GM18909 (cell line): ENCODE data around the gene ZNF615.
A peak's percentile ranks its signal among the peaks of the same experiment; 100 is the strongest.
"Not testable (repeated sequence)": the region's sequence is repeated elsewhere in the genome, so short reads cannot be mapped to it uniquely, and the experiment has no call there.

Experiments used
- ATAC-seq: cut with Tn5 transposase; IDR thresholded peaks from one replicate; pipeline ENCODE4 v1.9.1; 2021; ENCODE audit warnings: mild to moderate bottlenecking; ENCODE audit not compliant: unreplicated experiment, poor library complexity

ZNF615 gene

DNA sequence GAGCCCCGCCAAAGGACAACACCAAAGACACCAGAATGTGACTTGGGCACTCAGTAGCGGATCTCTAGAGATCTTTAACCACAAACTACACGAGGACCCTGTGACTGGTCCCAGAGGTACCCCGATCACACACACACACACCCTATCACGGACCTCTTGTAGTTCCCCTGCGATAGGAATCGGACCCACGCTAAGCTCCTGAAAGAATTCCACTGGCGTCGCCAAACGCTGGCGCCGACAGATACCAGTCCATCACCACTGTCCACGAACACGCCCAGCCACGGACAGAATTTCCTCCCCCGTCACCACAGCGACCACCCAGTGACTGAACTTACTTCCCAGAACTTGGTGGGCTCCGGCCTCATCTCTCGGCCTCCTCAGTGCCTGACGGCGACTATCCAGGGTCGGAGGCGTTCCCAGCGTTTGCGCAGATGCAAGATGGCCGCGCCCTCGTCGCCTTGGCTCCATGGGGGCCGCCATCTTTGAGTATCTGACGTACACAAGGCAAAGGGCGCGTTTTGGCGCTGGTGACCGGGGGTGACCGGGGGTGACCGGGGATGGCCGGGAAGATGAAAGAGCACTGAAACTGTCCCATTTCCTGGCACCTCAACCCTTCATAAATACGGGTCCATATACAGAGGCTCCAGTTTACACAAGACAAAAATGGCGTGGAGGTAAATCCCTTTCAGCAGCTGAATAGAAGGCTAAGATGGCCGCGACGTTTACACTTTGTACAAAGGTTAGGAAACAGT is at the start of gene ZNF615:
Gene ZNF615, minus strand, starts transcription at position 406 of the 752 bp plus-strand sequence. CDS start 4,500 bp downstream, outside the sequence.
- peak; percentile 88 for ATAC-seq

DNA sequence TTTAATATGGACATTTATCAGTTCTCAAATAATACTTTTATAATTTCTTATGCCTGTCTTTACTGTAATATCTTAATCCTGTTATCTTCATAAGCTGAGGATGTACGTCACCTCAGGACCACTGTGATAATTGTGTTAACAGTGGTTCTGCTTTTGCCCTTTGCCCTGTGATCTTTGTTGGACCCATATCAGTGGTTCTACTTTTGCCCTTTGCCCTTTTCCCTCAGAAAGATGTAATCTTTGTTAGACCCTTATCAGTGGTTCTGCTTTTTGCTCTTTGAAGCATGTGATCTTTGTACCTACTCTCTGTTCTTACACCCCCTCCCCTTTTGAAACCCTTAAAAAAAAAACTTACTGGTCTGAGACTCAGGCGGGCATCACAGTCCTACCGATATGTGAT is 48.5 kb upstream of the ZNF615 start:
- not testable (repeated sequence) for ATAC-seq

DNA sequence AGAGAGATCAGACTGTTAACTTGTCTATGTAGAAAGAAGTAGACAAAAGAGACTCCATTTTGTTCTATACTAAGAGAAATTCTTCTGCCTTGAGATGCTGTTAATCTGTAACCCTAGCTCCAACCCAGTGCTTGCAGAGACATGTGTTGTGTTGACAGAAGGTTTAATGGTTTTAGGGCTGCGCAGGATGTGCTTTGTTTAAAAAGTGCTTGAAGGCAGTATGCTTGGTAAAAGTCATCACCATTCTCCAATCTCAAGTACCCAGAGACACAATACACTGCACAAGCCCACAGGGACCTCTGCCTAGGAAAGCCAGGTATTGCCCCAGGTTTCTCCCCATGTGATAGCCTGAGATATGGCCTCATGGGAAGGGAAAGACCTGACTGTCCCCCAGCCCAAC is 43.7 kb upstream of the ZNF615 start:
- not testable (repeated sequence) for ATAC-seq

DNA sequence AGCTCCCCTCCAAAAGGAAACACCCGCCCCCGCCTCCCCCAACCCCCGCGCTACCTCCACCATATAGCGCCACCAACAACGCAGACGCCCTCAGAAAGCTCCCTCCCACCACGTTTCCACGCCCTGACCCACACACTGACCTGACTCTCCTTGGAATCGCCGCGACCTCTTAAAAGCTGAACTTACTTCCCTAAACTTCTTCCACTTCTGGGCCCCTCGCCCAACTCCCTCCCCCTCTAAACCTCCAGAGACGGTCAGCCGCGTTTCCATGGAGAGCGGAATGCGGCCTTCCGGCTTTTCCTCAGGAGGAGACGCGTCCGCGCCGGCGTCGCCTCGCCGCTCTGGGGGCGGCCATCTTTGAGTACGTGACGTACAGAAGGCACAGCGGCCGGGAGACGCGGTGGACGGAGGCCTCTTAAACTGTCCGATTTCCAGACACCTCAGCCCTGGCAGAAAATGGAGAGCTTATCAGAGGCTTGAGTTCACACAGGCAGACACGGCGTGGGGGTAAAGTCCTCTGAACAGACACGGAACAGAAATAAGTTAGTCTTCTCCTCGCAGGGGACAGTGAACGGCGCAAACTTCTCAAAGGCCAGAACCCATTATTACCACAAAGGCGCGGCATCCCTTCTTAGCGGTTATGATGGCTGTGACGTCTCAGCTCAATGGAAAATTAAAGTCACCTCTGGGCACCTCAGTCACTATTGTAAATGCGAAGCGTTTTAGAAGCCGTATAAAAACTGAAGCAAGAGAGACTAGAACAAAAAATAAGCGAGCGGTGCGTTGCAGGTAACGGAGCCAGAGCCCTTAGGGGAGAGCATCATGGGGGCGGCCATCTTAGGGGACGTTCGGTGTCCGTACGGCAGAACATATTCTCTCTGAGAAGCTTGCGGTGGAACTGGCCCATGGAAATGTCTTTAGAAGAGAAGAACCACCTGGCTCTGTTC is 40.8 kb upstream of the ZNF615 start, which contains the start of gene ZNF432:
Gene ZNF432, minus strand, starts transcription at position 284 of the 947 bp plus-strand sequence. CDS start 1,970 bp downstream, outside the sequence.
- ATAC-seq, result peak; percentile 91

DNA sequence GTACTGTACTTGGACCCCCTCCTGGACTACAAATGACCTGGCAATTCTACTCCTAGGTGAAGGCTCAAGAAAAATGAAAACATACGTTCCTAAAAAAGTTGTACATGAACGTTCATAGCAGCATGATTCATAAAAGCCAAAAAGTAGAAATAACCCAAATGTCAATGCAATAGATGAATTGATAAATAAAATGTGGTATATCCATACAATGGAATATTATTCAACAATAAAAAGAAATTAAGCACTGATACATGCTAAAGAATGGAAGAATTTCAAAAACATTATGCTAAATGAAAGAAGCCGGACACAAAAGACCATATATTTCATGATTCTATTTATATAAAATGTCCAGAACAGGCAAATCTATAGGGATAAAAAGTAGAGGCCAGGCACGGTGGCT is 31.2 kb upstream of the ZNF615 start:
- ATAC-seq, result no peak

DNA sequence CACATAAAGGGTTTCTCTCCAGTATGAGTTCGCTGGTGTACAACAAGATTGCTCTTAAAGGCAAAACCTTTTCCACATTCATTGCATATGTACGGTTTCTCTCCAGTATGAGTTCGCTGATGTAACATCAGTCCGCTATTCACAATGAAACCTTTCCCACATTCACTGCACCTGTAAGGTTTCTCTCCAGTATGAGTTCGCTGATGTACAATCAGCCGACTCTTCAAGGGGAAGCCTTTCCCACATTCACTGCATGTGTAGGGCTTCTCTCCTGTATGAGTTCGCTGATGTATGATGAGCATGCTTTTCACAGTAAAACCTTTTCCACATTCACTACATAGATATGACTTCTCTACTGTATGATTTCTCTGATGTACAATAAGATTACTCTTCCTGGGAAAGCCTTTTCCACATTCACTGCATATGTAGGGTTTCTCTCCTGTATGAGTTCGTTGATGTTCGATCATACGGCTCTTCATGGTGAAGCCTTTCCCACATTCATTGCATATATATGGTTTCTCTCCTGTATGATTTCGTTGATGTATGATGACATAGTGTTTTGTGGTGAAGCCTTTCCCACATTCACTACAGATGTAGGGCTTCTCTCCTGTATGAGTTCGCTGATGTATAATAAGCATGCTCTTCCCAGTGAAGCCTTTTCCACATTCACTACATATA is 26.2 kb upstream of the ZNF615 start:
- no peak for ATAC-seq

DNA sequence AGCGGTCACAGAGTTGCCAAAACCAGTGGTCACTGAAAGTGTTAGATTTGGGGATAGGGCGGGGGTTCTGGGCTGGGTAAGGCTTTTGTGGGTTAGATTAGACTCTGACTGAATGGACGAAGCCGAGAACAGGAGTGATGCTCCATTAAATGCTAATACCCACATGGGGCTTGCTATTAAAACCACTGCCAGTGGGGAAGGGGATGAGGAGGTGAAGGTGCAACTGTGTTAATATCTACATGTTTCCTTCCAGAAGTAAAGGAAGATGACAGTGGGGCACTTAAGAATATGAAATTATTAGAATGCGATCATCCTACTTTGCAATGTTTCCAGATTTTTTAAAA is 20.7 kb upstream of the ZNF615 start:
- ATAC-seq, result peak; percentile 30

DNA sequence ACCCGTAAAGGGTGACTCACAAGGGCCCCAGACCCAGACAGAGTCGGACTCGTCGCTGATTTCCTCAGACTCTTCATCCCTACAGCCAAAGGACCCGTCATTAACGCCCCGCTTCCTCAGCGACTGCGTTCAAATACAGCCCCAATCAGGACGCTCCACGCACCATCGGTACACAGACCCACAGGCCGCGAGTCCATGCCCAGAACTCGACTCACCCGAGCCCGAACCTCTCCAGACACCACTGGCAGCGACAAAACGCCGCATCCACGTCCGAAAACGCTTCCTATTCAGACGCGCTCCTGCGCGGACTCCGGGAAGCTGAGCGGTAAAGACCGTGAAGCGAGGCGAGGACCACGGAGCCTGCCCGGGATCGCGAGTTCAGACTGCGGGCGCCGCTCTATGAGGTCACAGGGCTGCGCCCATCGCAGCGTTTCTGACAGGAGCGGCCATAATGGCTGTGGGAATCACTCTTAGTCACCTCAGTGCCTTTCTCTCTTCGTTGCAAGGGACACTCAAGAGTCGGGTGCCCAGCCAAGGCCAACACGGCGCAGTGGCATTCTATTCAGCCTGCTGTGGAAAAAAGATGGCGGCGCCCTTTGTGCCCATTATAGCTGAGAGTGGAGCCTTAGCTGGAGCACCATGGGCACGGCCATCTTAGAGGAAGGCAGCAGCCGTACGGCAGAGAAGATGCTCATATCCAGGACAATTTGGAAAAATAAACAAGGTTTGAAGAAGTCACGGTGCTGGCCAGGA is 20.2 kb upstream of the ZNF615 start, which contains the start of gene ZNF614:
Gene ZNF614, minus strand, starts transcription at position 353 of the 753 bp plus-strand sequence. CDS start 2,634 bp downstream, outside the sequence.
- ATAC-seq, result peak; percentile 85

DNA sequence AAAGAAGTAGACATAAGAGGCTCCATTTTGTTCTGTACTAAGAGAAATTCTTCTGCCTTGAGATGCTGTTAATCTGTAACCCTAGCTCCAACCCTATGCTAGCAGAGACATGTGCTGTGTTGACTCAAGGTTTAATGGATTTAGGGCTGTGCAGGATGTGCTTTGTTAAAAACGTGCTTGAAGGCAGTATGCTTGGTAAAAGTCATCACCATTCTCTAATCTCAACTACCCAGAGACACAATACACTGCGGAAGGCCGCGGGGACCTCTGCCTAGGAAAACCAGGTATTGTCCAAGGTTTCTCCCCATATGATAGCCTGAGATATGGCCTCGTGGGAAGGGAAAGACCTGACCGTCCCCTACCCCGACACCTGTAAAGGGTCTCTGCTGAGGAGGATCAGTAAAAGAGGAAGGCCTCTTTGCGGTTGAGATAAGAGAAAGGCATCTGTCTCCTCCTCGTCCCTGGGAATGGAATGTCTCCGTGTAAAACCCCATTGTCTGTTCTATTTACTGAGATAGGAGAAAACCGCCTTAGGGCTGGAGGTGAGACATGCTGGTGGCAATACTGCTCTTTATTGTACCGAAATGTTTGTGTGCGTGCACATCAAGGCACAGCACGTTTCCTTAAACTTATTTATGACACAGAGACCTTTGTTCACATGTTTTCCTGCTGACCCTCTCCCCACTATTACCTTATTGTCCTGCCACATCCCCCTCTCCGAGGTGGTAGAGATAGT is 18.4 kb upstream of the ZNF615 start:
- ATAC-seq, result not testable (repeated sequence)

DNA sequence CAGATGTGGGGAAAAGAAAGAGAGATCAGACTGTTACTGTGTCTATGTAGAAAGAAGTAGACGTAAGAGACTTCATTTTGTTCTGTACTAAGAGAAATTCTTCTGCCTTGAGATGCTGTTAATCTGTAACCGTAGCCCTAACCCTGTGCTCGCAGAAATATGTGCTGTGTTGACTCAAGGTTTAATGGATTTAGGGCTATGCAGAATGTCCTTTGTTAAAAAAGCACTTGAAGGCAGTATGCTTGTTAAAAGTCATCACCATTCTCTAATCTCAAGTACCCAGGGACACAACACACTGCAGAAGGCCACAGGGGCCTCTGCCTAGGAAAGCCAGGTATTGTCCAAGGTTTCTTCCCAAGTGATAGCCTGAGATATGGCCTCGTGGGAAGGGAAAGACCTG is 16.5 kb upstream of the ZNF615 start:
- ATAC-seq, result not testable (repeated sequence)

DNA sequence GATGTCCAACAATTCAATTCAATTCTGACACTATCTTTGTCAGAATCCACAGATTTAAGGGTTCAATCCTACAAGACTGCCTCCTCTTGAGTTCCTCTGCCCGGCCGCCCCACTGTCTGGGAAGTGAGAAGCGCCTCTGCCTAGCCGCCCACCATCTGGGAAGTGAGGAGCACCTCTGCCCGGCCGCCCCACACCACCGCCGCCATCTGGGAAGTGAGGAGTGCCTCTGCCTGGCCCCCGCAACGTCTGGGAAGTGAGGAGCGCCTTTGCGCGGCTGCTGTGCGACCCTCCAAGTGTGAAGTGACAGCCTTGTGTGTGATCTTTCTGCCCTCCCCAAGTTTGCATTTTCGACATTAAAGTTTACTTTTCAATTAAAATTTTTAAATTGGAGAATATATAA is 14.2 kb upstream of the ZNF615 start:
- no peak for ATAC-seq

DNA sequence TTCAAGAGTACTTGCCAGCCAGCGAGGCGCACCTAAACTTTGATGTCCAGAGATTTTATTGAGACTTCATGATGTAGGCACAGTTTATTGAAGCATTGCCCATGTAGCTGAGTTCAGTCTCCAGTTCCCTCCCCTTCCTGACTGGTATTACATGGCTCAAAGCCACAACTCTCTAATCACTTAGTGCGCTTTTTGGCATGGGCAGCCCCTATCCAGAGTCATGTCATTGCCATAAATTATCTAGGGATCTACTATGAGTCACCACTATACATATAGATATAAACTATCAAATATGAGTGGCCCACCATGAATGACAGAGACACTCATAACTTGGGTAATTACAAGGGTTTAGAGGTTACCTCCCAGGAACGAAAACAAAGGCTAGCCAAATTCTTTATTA is 12.5 kb upstream of the ZNF615 start:
- no peak for ATAC-seq

DNA sequence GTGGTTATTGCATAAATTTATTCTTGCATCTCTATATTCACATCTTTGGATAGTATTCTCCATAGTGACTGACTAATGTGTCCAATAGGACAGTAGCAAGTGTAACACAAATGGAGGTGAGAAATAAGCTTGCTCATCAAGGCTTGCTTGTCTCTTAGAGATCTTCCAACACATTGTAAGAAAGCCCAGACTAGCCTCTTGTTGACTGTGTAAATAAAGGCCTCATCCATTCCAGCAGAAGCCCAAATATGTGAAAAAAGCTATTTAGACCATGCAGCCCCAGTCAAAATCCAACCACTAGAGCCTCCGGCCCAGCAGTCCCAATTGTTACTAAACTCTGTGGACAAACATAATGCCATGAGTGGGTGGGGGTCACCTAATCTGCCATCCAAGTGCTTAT is 2.7 kb upstream of the ZNF615 start:
- ATAC-seq, result no peak

DNA sequence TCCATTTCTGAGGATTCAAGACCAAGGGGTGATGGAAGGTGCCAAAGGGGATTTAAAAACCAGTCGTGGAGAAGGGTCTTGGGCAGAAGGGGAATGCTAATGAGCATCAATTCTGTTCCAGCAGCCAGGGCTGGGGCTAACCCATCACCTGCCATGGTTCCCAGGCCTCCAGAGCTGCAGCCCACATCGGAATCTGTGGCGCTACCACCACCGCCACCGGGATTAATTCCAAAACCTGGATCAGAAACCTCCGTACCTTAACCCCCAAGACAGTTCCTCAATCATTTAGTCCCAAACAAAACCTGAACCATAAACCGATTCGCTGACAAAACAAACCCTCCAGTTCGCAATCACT is 583 bp downstream of the ZNF615 start:
- peak; percentile 12 for ATAC-seq

DNA sequence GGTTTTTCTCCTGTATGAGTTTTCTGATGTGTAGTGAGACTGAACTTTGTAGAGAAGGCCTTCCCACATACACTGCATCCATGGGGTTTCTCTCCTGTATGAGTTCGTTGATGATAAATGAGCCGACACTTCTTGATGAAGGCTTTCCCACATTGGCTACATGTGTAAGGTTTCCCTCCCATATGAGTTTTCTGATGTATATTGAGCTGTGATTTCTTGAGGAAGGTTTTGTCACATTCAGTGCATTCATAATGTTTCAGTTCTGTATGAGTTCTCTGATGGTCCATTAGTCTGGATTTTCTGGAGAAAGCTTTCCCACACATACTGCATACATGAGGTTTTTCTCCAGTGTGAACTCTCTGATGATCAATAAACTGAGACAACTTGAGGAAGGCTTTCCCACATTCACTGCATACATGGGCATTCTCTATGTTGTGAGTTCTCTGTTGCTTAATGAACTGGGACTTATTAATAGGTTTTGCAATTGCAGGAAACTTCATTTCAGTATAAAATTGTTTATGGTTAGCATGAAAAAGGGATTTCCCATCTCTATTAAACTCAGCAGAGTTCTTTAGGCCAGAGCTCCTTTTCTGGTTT is 13.9 kb downstream of the ZNF615 start:
- no peak for ATAC-seq

DNA sequence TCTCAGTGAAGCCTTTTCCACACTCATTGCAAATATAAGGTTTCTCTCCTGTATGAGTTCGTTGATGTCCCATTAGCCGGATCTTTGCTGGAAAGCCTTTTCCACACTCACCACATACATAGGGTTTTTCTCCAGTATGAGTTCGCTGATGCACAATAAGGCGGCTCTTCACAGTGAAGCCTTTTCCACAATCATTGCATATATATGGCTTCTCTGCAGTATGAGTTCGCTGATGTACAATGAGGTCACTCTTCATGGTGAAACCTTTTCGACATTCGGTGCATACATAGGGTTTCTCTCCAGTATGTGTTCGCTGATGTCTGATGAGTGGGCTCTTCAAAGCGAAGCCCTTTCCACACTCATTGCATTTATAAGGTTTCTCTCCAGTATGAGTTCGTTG is 14.6 kb downstream of the ZNF615 start:
- no peak for ATAC-seq

DNA sequence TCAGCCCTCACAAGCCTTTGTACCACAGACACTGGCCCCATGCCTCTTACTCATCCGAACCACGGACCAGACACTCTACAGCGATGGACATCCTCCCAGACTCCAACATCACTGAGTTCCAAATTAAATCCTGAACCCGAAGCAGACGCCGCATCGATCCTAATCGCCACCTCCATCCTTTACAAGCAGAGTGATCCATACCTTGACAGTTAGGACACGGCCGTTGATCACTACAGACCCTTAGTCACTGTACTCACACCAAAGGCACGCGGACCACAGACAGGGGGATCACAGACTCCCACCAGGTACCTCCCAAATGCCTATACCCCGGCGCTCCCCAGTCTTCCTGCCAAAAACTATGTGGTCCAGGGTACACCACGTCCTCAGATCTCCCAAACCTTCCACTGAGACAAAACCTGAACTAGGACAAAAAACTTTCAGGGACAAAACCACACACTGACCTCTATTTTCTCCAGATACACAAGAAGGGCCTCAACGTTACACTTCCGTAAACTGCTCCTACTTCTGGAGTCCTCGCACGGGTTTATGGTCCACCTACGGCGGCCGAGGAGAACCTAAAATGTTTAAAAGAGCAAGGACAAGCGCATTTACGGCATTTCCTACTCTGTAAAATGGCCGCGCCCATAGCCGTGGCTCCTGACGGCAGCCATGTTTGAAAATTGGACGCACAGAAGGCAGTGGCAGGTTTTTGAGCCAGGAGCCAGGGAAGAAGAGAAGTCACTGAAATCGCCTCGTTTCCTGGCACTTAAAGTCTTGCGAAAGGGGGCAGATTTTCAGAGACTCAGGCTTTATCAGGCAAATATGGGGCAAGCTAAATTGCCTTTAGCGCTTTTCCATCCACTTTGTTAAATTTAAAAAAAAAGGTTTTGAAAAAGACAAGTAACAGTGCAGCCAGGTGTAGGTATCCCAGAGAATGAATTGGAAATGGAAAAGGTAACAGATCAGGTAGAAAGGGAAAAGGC is 21.4 kb downstream of the ZNF615 start, which contains the start of gene ZNF350:
Gene ZNF350, minus strand, starts transcription at position 532 of the 983 bp plus-strand sequence. CDS start 12,480 bp downstream, outside the sequence.
- peak; percentile 86 for ATAC-seq

DNA sequence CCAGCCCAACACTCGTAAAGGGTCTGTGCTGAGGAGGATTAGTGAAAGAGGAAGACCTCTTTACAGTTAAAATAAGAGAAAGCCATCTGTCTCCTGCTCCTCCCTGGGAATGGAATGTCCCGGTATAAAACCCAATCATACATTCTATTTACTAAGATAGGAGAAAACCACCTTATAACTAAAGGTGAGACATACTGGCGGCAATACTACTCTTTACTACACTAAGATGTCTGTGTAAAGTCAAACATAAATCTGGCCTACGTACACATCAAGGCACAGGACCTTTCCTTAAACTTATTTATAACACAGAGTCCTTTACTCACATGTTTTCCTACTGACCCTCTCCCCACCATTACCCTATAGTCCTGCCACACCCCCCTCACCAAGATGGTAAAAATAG is 24.6 kb downstream of the ZNF615 start:
- no peak for ATAC-seq
